BJ (cell line): ENCODE measurements around the gene SLC25A33. TPM values are rescaled to one million over a fixed set of nuclear protein-coding genes. Genes with fewer than 3 reads are reported as not detected.

Experiments
- CTCF ChIA-PET: fragments of 350-600 bp; formaldehyde crosslinking; extraction: SDS; loops from one replicate; lab custom pipeline; 2021; ENCODE audit warnings: antibody characterized with exemption, inconsistent platforms; lab: Yijun Ruan, JAX
- POLR2A ChIA-PET: fragments of 300-600 bp; sonication (Branson Sonifier 250); formaldehyde crosslinking; extraction: SDS; loops from one replicate; lab custom pipeline; 2021; ENCODE audit warnings: antibody characterized with exemption; lab: Charles Lee
- DNase-seq: peaks from one replicate; pipeline ENCODE4 v3.0.0-alpha.2; 2011; ENCODE audit warnings: low read depth
- H3K27me3 ChIP-seq: 2 replicates; pipeline ENCODE4 v1.6.0; 2011; ENCODE audit warnings: low read length; ENCODE audit not compliant: control insufficient read depth, insufficient read depth
- H3K36me3 ChIP-seq: 2 replicates; pipeline ENCODE4 v1.5.1; 2011; ENCODE audit warnings: low read length; ENCODE audit not compliant: control insufficient read depth, insufficient read depth
- H3K4me3 ChIP-seq: 2 replicates; pipeline ENCODE4 v1.5.1; 2011; ENCODE audit warnings: low read depth, mild to moderate bottlenecking, control low read depth, low read length
- polyA plus RNA-seq: library from polyadenylated mRNA; depleted of rRNA; stranded (reverse); fragments of >200 nt; gene quantifications from 2 replicates; pipeline ENCODE4 v1.2.3, GENCODE V29; 2011
- TF ChIP-seq, protein P1 (sequence below): IDR thresholded peaks from 2 replicates; pipeline ENCODE4 v1.5.1; 2011; ENCODE audit warnings: low read depth, mild to moderate bottlenecking, control low read depth, inconsistent platforms, low read length, moderate library complexity; ENCODE audit not compliant: insufficient read depth

SLC25A33 gene
- polyA plus RNA-seq, 1 experiment: 2.7 TPM

DNA sequence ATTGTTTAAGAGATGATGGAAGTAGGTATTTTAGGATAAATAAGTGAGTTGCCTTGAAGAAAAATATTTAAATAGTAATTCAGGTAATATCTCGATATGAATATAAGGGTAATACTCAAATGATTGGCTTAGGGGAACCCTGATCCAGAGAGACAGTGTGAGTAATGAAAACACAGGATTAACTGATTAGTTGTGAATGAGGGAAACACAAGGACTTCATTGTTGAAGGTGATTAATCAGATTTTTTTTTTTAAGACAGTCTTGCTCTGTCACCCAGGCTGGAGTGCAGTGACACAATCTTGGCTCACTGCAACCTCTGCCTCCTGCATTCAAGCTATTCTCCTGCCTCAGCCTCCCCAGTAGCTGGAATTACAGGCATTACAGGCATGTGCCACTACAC is 12.7 kb downstream of the SLC25A33 start:
- no peak for DNase-seq
- CTCF ChIA-PET: no interaction called here
- no peaks in the 10 kb centered on the region for H3K36me3 ChIP-seq
- TF ChIP-seq, protein P1, sequence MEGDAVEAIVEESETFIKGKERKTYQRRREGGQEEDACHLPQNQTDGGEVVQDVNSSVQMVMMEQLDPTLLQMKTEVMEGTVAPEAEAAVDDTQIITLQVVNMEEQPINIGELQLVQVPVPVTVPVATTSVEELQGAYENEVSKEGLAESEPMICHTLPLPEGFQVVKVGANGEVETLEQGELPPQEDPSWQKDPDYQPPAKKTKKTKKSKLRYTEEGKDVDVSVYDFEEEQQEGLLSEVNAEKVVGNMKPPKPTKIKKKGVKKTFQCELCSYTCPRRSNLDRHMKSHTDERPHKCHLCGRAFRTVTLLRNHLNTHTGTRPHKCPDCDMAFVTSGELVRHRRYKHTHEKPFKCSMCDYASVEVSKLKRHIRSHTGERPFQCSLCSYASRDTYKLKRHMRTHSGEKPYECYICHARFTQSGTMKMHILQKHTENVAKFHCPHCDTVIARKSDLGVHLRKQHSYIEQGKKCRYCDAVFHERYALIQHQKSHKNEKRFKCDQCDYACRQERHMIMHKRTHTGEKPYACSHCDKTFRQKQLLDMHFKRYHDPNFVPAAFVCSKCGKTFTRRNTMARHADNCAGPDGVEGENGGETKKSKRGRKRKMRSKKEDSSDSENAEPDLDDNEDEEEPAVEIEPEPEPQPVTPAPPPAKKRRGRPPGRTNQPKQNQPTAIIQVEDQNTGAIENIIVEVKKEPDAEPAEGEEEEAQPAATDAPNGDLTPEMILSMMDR: no peak
- H3K4me3 ChIP-seq: no peak overlapping the region
- no peaks in the 10 kb centered on the region for H3K27me3 ChIP-seq
- POLR2A ChIA-PET: no interaction called here

DNA sequence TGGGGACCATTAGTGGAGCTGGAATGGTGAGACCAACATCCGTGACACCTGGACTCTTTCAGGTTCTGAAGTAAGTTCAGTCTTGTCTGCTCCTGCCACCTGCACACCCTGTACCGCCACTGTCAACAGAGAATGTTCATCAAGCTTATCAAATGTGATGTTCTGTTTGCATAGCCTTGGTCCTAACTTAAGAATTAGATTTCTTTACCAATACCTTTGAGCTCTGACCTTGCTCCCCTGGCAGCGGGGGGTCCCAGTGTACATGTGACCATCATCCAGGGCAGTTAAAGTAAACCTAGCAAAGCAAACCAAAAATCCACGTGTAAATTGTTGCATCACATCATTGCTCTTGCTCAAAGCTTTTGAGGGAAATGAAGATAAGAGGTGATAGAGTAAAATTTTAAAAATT is 14.5 kb downstream of the SLC25A33 start:
- CTCF ChIA-PET: no interaction called here
- TF ChIP-seq, protein P1: no peak
- DNase-seq: no peak
- no peaks in the 10 kb centered on the region for H3K27me3 ChIP-seq
- POLR2A ChIA-PET: no interaction called here
- no peak overlapping the region for H3K4me3 ChIP-seq
- no peaks in the 10 kb centered on the region for H3K36me3 ChIP-seq

DNA sequence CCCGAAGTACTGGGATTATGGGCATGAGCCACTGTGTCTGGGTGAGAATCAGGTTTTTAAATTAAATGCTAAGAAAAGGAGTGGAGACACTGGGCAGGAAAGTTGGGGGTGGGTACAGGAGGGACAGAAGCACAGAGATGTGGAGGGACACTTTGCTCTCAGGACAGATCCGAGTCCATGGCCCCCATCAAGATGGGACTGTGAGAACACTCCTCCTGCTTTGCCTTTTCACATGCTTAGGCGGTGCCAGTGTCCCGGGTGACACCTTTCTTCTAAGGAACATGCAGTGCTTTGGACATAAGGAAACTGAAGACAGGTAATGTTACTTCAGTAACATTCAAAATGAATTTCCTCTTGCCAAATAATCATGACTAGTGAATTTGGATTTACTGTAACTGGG is 16.7 kb downstream of the SLC25A33 start:
- H3K27me3 ChIP-seq: no peaks in the 10 kb centered on the region
- TF ChIP-seq, protein P1: no peak
- DNase-seq: no peak
- ChIA-PET CTCF (interaction anchor here (0.7 to 1.2 kb wide), 2 partner anchors 60 to 65 kb away, joined by 3 read pairs; no protein-coding TSS in a partner anchor), POLR2A (no interaction called here)
- no peak overlapping the region for H3K4me3 ChIP-seq
- H3K36me3 ChIP-seq: no peaks in the 10 kb centered on the region

DNA sequence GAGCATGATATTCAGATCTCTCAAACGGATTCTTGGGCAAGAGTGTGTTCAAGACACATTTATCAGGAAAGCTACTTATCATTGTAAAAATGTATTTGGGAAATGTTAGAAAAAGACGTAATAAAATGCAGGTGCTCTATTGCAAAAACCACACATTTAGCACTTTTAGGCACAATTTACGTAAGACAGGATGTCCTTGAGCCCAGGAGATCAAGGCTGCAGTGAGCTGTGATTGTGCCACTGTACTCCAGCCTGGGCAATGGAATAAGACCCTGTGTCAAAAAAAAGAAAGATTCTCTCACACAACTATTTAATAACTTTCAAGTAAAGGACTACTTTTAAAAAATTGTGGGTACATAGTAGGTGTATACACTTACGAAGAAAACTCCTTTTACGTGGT is 18.4 kb downstream of the SLC25A33 start:
- H3K36me3 ChIP-seq: no peaks in the 10 kb centered on the region
- DNase-seq: no peak
- CTCF ChIA-PET: interaction anchor here (0.7 to 2.5 kb wide), 5 partner anchors 14 to 66 kb away, joined by 3 to 6 read pairs (median 4); no protein-coding TSS in a partner anchor
- no peak overlapping the region for H3K4me3 ChIP-seq
- TF ChIP-seq, protein P1: no peak
- POLR2A ChIA-PET: no interaction called here
- H3K27me3 ChIP-seq: no peaks in the 10 kb centered on the region

DNA sequence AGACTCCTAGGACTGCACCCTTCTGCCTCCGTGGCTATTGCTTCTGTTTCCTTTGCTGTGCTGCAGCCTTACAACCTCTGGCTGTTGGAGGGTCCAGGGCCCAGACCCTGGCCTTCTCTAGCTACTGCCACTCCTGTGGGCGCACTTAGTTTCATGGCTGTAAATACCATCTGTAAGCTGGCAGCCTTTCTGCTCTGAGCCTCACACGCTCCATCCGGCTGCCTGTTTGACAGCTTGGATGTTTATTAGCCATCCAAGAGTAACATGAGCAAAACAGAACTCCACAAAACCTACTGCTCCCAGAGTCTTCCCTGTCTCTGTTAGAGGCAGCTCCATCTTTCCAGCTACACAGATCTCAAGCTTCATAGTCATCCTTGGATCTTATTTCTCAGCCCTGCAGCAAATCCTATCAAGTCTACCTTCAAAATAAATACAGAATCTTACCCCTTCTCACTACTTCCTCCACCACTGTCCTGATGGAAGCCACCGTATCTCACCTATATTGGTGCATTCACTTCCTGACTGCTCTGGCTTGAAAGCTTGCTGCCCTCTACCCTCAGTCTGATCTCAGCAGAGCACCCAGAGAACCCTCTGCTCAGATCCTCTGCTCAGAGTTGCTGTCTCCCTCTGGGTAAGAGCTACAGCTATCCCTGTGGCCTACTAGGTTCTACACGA is 19.1 kb downstream of the SLC25A33 start:
- Histone ChIP-seq H3K27me3 (no peaks in the 10 kb centered on the region), H3K36me3 (no peaks in the 10 kb centered on the region), H3K4me3 (no peak overlapping the region)
- DNase-seq: no peak
- POLR2A ChIA-PET: no interaction called here
- CTCF ChIA-PET: interaction anchor here (1.0 to 2.5 kb wide), 3 partner anchors 13 to 63 kb away, joined by 3 to 6 read pairs (median 4); no protein-coding TSS in a partner anchor
- TF ChIP-seq, protein P1: no peak
